ENCODE data around the gene ENAH.
"Not testable (repeated sequence)": the region's sequence is repeated elsewhere in the genome, so short reads cannot be mapped to it uniquely, and the experiment has no call there.

Gene ENAH

GRCh38 chr1:225638853-225639252 is 14.1 kb downstream of the ENAH start:
- Histone ChIP-seq H3K4me3 (ENCODE audit: low read depth in 1 of 2, low read length in 2 of 2) (no peak overlapping the region), H3K36me3 (ENCODE audit: control insufficient read depth in 1 of 2, insufficient read depth in 2 of 2, low read length in 2 of 2) (no peaks in the 10 kb centered on the region), H3K9me3 (ENCODE audit: control insufficient read depth in 1 of 2, low read length in 2 of 2) (no peaks in the 10 kb centered on the region), H3K27ac (ENCODE audit: low read length) (no peak overlapping the region), H3K4me1 (ENCODE audit: control insufficient read depth in 1 of 2, insufficient read depth in 2 of 2, low read length in 2 of 2) (no peaks in the 10 kb centered on the region), H3K27me3 (ENCODE audit: low read depth, low read length) (no peaks in the 10 kb centered on the region)

- H3K9me3 ChIP-seq (ENCODE audit: control insufficient read depth in 1 of 2, low read length in 2 of 2) = no peaks in the 10 kb centered on the region
- H3K27me3 ChIP-seq (ENCODE audit: low read depth, low read length) = no peaks in the 10 kb centered on the region
- H3K27ac ChIP-seq (ENCODE audit: low read length) = no peak overlapping the region
- H3K4me1 ChIP-seq (ENCODE audit: control insufficient read depth in 1 of 2, insufficient read depth in 2 of 2, low read length in 2 of 2) = no peaks in the 10 kb centered on the region
- no peak overlapping the region for H3K4me3 ChIP-seq (ENCODE audit: low read depth in 1 of 2, low read length in 2 of 2)
- no peaks in the 10 kb centered on the region for H3K36me3 ChIP-seq (ENCODE audit: control insufficient read depth in 1 of 2, insufficient read depth in 2 of 2, low read length in 2 of 2)
Measured at GRCh38 chr1:225637651-225638199, 15.2 kb downstream of the ENAH start.

GRCh38 chr1:225636992-225637391 is 15.9 kb downstream of the ENAH start:
- H3K9me3 ChIP-seq (ENCODE audit: control insufficient read depth in 1 of 2, low read length in 2 of 2); H3K27ac ChIP-seq (ENCODE audit: low read length); H3K27me3 ChIP-seq (ENCODE audit: low read depth, low read length); H3K4me3 ChIP-seq (ENCODE audit: low read depth in 1 of 2, low read length in 2 of 2); H3K4me1 ChIP-seq (ENCODE audit: control insufficient read depth in 1 of 2, insufficient read depth in 2 of 2, low read length in 2 of 2); H3K36me3 ChIP-seq (ENCODE audit: control insufficient read depth in 1 of 2, insufficient read depth in 2 of 2, low read length in 2 of 2): not testable (repeated sequence)

GRCh38 chr1:225635649-225636048 is 17.3 kb downstream of the ENAH start:
- Histone ChIP-seq H3K4me1 (ENCODE audit: control insufficient read depth in 1 of 2, insufficient read depth in 2 of 2, low read length in 2 of 2) (peaks cover 0 to 6% of the 10 kb centered on the region in 2 donors), H3K27ac (ENCODE audit: low read length) (no peak overlapping the region), H3K36me3 (ENCODE audit: control insufficient read depth in 1 of 2, insufficient read depth in 2 of 2, low read length in 2 of 2) (no peaks in the 10 kb centered on the region), H3K9me3 (ENCODE audit: control insufficient read depth in 1 of 2, low read length in 2 of 2) (no peaks in the 10 kb centered on the region), H3K27me3 (ENCODE audit: low read depth, low read length) (no peaks in the 10 kb centered on the region), H3K4me3 (ENCODE audit: low read depth in 1 of 2, low read length in 2 of 2) (no peak overlapping the region)

GRCh38 chr1:225632836-225633235 is 20.1 kb downstream of the ENAH start:
- H3K27me3 ChIP-seq (ENCODE audit: low read depth, low read length); H3K36me3 ChIP-seq (ENCODE audit: control insufficient read depth in 1 of 2, insufficient read depth in 2 of 2, low read length in 2 of 2); H3K4me3 ChIP-seq (ENCODE audit: low read depth in 1 of 2, low read length in 2 of 2); H3K27ac ChIP-seq (ENCODE audit: low read length); H3K9me3 ChIP-seq (ENCODE audit: control insufficient read depth in 1 of 2, low read length in 2 of 2): not testable (repeated sequence)
- H3K4me1 ChIP-seq (ENCODE audit: control insufficient read depth in 1 of 2, insufficient read depth in 2 of 2, low read length in 2 of 2) = peaks cover 3 to 19% of the 10 kb centered on the region in 2 donors

- Histone ChIP-seq H3K27me3 (ENCODE audit: low read depth, low read length) (no peaks in the 10 kb centered on the region), H3K9me3 (ENCODE audit: control insufficient read depth in 1 of 2, low read length in 2 of 2) (no peaks in the 10 kb centered on the region), H3K4me3 (ENCODE audit: low read depth in 1 of 2, low read length in 2 of 2) (no peak overlapping the region), H3K27ac (ENCODE audit: low read length) (no peak overlapping the region), H3K4me1 (ENCODE audit: control insufficient read depth in 1 of 2, insufficient read depth in 2 of 2, low read length in 2 of 2) (peaks cover 5 to 31% of the 10 kb centered on the region in 2 donors), H3K36me3 (ENCODE audit: control insufficient read depth in 1 of 2, insufficient read depth in 2 of 2, low read length in 2 of 2) (no peaks in the 10 kb centered on the region)
Measured at GRCh38 chr1:225631021-225631663, 21.8 kb downstream of the ENAH start.

- Histone ChIP-seq H3K27ac (ENCODE audit: low read length) (no peak overlapping the region), H3K36me3 (ENCODE audit: control insufficient read depth in 1 of 2, insufficient read depth in 2 of 2, low read length in 2 of 2) (no peaks in the 10 kb centered on the region), H3K9me3 (ENCODE audit: control insufficient read depth in 1 of 2, low read length in 2 of 2) (no peaks in the 10 kb centered on the region), H3K27me3 (ENCODE audit: low read depth, low read length) (no peaks in the 10 kb centered on the region), H3K4me1 (ENCODE audit: control insufficient read depth in 1 of 2, insufficient read depth in 2 of 2, low read length in 2 of 2) (peaks cover 5 to 46% of the 10 kb centered on the region in 2 donors), H3K4me3 (ENCODE audit: low read depth in 1 of 2, low read length in 2 of 2) (no peak overlapping the region)
Measured at GRCh38 chr1:225629483-225629882, 23.4 kb downstream of the ENAH start.

GRCh38 chr1:225628794-225629193 is 24.1 kb downstream of the ENAH start:
- H3K4me1 ChIP-seq (ENCODE audit: control insufficient read depth in 1 of 2, insufficient read depth in 2 of 2, low read length in 2 of 2) = peaks cover 5 to 46% of the 10 kb centered on the region in 2 donors
- H3K27me3 ChIP-seq (ENCODE audit: low read depth, low read length); H3K36me3 ChIP-seq (ENCODE audit: control insufficient read depth in 1 of 2, insufficient read depth in 2 of 2, low read length in 2 of 2); H3K4me3 ChIP-seq (ENCODE audit: low read depth in 1 of 2, low read length in 2 of 2); H3K27ac ChIP-seq (ENCODE audit: low read length); H3K9me3 ChIP-seq (ENCODE audit: control insufficient read depth in 1 of 2, low read length in 2 of 2): not testable (repeated sequence)

GRCh38 chr1:225627304-225627947 is 25.5 kb downstream of the ENAH start:
- Histone ChIP-seq H3K9me3 (ENCODE audit: control insufficient read depth in 1 of 2, low read length in 2 of 2) (no peaks in the 10 kb centered on the region), H3K4me3 (ENCODE audit: low read depth in 1 of 2, low read length in 2 of 2) (no peak overlapping the region), H3K36me3 (ENCODE audit: control insufficient read depth in 1 of 2, insufficient read depth in 2 of 2, low read length in 2 of 2) (no peaks in the 10 kb centered on the region), H3K4me1 (ENCODE audit: control insufficient read depth in 1 of 2, insufficient read depth in 2 of 2, low read length in 2 of 2) (peaks cover 5 to 46% of the 10 kb centered on the region in 2 donors), H3K27ac (ENCODE audit: low read length) (no peak overlapping the region), H3K27me3 (ENCODE audit: low read depth, low read length) (no peaks in the 10 kb centered on the region)

- Histone ChIP-seq H3K4me1 (ENCODE audit: control insufficient read depth in 1 of 2, insufficient read depth in 2 of 2, low read length in 2 of 2) (peaks cover 5 to 46% of the 10 kb centered on the region in 2 donors), H3K27ac (ENCODE audit: low read length) (no peak overlapping the region), H3K36me3 (ENCODE audit: control insufficient read depth in 1 of 2, insufficient read depth in 2 of 2, low read length in 2 of 2) (no peaks in the 10 kb centered on the region), H3K9me3 (ENCODE audit: control insufficient read depth in 1 of 2, low read length in 2 of 2) (no peaks in the 10 kb centered on the region), H3K4me3 (ENCODE audit: low read depth in 1 of 2, low read length in 2 of 2) (no peak overlapping the region), H3K27me3 (ENCODE audit: low read depth, low read length) (no peaks in the 10 kb centered on the region)
Measured at GRCh38 chr1:225626698-225627097, 26.2 kb downstream of the ENAH start.

GRCh38 chr1:225617956-225618355 is 35.0 kb downstream of the ENAH start:
- Histone ChIP-seq H3K36me3 (ENCODE audit: control insufficient read depth in 1 of 2, insufficient read depth in 2 of 2, low read length in 2 of 2) (no peaks in the 10 kb centered on the region), H3K4me1 (ENCODE audit: control insufficient read depth in 1 of 2, insufficient read depth in 2 of 2, low read length in 2 of 2) (peaks cover 0 to 7% of the 10 kb centered on the region in 2 donors), H3K4me3 (ENCODE audit: low read depth in 1 of 2, low read length in 2 of 2) (no peak overlapping the region), H3K27ac (ENCODE audit: low read length) (peak overlapping the region; percentile 2), H3K27me3 (ENCODE audit: low read depth, low read length) (no peaks in the 10 kb centered on the region), H3K9me3 (ENCODE audit: control insufficient read depth in 1 of 2, low read length in 2 of 2) (no peaks in the 10 kb centered on the region)
